Measurements from ENCODE around the gene SEC62. TPM values are rescaled to one million over a fixed set of nuclear protein-coding genes. Genes with fewer than 3 reads are reported as not detected.
A peak's percentile ranks its signal among the peaks of the same experiment; 100 is the strongest.

The SEC62 gene
- total RNA-seq, 2 experiments from 2014 or later: 77.1 to 77.4 TPM

DNA sequence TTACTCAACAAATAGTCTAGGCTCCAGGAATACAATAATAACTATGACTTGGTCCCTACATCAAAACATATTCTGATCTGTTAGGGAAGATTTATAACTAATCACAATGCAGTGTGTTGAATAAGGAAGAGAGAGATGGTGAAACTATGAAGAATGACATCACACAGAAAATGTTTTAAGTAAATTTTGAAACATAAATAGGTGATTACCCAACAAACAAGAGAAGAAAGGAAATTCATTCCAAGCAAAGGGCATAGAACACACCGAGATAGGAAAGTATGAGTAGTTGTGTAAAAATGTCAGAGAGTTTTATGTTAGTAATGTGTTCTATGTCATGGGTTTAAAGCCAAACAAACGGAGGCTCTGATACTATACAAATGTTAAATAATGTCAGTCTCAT, 13.4 kb downstream of the SEC62 start:
- POLR2A ChIA-PET: no interaction called here
- no peak for ATAC-seq (ENCODE audit: low read depth)
- H3K27ac Mint-ChIP-seq: no peak overlapping the region
- no peaks in the 10 kb centered on the region for H3K27me3 Mint-ChIP-seq
- H3K9me3 Mint-ChIP-seq: no peaks in the 10 kb centered on the region
- peaks cover 36% of the 10 kb centered on the region for H3K36me3 Mint-ChIP-seq
- H3K4me3 Mint-ChIP-seq: no peak overlapping the region
- peaks cover 5% of the 10 kb centered on the region for H3K4me1 Mint-ChIP-seq
- DNase-seq: no peak

DNA sequence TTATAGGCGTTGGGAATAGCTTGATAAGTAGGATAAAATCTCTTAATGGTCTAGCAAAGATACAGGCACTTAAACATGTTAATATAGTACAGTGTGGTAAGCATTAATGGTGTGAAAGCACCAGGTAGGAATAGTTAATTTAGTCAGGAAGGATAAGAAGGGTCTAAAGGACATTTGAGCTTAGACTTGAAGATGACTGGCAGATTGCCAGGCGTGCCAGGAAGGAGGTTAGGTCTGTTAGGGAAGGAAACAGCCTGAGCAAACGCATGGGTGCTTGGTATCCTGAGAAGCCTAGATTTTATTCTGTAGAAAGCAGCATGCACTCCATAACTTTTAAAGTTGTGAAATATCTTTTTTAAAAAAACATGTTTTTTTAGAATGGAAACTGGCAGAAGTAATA, 17.7 kb downstream of the SEC62 start:
- Mint-ChIP-seq H3K4me3 (no peak overlapping the region), H3K4me1 (peaks cover 5% of the 10 kb centered on the region), H3K9me3 (no peaks in the 10 kb centered on the region), H3K27ac (no peak overlapping the region), H3K27me3 (no peaks in the 10 kb centered on the region), H3K36me3 (peaks cover 33% of the 10 kb centered on the region)
- POLR2A ChIA-PET: no interaction called here
- no peak for DNase-seq
- no peak for ATAC-seq (ENCODE audit: low read depth)

DNA sequence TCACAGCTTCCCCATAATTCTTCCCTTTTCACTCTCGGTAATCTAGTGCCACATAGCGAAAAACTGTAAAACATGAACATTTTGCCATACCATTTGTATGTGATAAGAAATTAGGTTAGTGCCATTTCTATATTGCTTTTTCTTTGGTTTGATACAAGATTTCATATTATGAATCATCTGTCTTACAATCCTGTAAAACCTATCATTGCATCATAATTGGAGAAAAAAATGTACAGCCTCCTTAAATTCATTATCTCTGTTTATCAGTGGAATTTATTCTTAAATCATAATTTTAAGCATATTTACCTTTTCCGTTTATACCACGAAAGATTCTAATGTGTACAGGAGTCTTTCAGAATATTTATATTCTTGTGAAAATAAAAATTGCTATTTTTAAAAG, 23.8 kb downstream of the SEC62 start:
- Mint-ChIP-seq H3K4me3 (no peak overlapping the region), H3K27me3 (no peaks in the 10 kb centered on the region), H3K4me1 (no peaks in the 10 kb centered on the region), H3K36me3 (peaks cover 14% of the 10 kb centered on the region), H3K9me3 (no peaks in the 10 kb centered on the region), H3K27ac (no peak overlapping the region)
- POLR2A ChIA-PET: no interaction called here
- DNase-seq: no peak
- ATAC-seq (ENCODE audit: low read depth): no peak

DNA sequence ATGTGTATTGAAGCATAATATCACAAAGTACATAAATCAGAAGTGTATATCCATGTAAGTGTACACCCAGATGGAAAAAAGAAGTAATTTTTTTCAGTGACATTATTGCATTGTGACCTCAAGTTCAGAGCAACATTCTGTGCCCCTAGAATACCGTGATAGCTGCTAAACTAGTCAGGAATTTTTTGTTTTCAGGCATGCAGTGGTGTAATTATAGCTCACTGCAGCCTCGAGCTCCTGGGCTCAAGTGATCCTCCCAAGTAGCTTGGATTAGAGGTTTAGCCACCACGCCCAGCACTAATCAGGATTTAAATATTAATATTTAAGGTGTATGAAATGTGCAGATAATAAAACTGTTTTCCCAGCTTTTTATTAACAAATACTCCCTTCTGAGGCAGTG, 25.5 kb downstream of the SEC62 start:
- Mint-ChIP-seq H3K9me3 (no peaks in the 10 kb centered on the region), H3K4me1 (no peaks in the 10 kb centered on the region), H3K27ac (no peak overlapping the region), H3K36me3 (peaks cover 19% of the 10 kb centered on the region), H3K27me3 (no peaks in the 10 kb centered on the region), H3K4me3 (no peak overlapping the region)
- ATAC-seq (ENCODE audit: low read depth) (no peak), DNase-seq (no peak)
- POLR2A ChIA-PET: no interaction called here

DNA sequence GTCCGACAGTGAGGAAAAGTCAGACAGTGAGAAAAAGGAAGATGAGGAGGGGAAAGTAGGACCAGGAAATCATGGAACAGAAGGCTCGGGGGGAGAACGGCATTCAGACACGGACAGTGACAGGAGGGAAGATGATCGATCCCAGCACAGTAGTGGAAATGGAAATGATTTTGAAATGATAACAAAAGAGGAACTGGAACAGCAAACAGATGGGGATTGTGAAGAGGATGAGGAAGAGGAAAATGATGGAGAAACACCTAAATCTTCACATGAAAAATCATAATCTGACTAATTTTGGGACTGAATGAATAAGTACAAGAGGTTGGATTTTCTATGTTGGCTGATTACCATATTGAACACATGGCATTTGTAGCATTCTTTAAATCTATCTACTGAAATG, 26.2 kb downstream of the SEC62 start:
- Mint-ChIP-seq H3K27ac (no peak overlapping the region), H3K36me3 (peaks cover 19% of the 10 kb centered on the region), H3K27me3 (no peaks in the 10 kb centered on the region), H3K9me3 (no peaks in the 10 kb centered on the region), H3K4me1 (no peaks in the 10 kb centered on the region), H3K4me3 (no peak overlapping the region)
- DNase-seq (no peak), ATAC-seq (ENCODE audit: low read depth) (no peak)
- POLR2A ChIA-PET: no interaction called here

DNA sequence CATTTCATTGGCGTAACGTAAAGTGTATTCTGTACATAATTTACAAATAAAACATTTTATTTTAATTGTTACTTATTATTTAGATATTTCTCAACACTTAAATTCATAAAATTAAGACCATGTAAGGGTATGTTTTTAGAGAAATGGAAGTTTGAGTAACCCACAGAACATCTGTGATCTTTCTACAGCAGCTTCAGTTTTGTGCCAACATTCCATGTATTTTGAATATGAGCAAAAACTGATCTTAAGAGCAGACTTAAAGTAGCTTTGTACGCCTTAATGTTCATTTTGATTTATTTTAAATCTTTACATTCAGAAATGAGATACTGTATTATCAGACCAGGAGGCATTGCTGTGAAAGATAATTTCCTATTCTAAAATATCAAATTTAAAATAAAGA, 27.2 kb downstream of the SEC62 start:
- ATAC-seq (ENCODE audit: low read depth) (no peak), DNase-seq (no peak)
- H3K4me1 Mint-ChIP-seq: peaks cover 2% of the 10 kb centered on the region
- no peak overlapping the region for H3K4me3 Mint-ChIP-seq
- POLR2A ChIA-PET: no interaction called here
- peaks cover 19% of the 10 kb centered on the region for H3K36me3 Mint-ChIP-seq
- H3K9me3 Mint-ChIP-seq: no peaks in the 10 kb centered on the region
- no peaks in the 10 kb centered on the region for H3K27me3 Mint-ChIP-seq
- no peak overlapping the region for H3K27ac Mint-ChIP-seq

DNA sequence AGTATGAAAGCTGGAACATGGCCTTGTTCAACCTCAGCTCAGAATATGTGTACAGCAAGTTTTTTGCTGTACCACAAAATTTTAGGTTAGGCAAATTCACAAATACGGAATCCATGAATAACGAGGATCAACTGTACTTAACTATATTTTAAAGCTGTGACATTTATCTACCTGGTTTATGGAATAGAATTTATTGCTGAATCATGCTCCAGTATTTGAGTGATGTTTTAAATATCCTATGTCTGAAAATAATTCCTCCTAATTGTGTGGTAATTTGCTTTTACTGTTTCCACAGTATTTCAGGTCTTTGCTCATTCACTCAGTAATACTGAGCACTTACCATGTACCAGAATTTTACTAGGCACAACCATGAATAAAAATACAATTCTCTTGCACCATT, 29.5 kb downstream of the SEC62 start:
- POLR2A ChIA-PET: interaction anchor here (0.6 kb wide), 1 partner anchor 11 kb away, joined by 4 read pairs; no protein-coding TSS in a partner anchor
- H3K4me1 Mint-ChIP-seq: peaks cover 5% of the 10 kb centered on the region
- no peak overlapping the region for H3K27ac Mint-ChIP-seq
- peaks cover 1% of the 10 kb centered on the region for H3K9me3 Mint-ChIP-seq
- H3K4me3 Mint-ChIP-seq: no peak overlapping the region
- ATAC-seq (ENCODE audit: low read depth) (no peak), DNase-seq (no peak)
- peaks cover 26% of the 10 kb centered on the region for H3K36me3 Mint-ChIP-seq
- no peaks in the 10 kb centered on the region for H3K27me3 Mint-ChIP-seq

DNA sequence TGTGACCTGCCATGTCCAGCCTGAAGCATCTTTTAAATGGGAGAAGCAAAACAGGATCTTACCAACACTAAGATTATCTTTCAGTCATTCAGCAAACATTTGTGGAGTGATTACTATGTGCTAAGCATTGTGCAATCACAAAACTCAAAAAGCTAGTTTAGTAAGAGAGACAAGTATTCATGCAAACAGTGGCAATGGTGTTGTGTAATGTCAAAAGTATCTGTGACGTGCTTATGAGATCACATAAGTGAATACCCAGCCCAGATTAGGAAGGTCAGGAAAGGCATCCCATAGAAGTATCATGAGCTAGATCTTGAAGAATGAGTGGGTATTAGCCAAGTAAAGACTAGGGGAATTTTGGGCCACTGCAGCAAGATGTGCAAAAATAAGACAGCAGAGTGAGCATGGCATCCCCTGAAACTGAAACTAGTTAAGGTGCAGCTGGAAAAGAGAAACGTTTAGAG, 32.1 kb downstream of the SEC62 start:
- DNase-seq (no peak), ATAC-seq (ENCODE audit: low read depth) (no peak)
- Mint-ChIP-seq H3K27me3 (no peaks in the 10 kb centered on the region), H3K36me3 (peaks cover 20% of the 10 kb centered on the region), H3K9me3 (peaks cover 1% of the 10 kb centered on the region), H3K4me1 (peaks cover 13% of the 10 kb centered on the region), H3K27ac (no peak overlapping the region), H3K4me3 (no peak overlapping the region)
- POLR2A ChIA-PET: no interaction called here

DNA sequence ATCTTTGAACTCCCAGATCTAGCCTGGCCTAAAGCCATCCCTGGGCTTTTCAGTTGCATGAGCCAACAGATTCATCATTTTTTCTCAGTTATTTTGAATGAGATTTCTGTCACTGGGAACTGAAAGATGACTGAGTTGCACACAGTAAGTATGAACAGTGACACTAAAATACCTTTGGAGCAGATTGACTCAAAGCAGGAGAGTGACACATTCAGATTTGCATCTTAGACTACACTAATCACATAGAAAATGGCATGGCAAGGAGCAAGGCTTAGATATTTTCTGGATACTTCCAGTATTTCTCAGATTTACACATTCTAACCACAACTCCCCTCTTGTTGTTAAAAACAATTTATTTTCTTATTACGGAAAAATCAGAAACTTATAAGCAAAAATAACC, 32.8 kb downstream of the SEC62 start:
- Mint-ChIP-seq H3K4me3 (no peak overlapping the region), H3K27ac (no peak overlapping the region)
- no peak for ATAC-seq (ENCODE audit: low read depth)

DNA sequence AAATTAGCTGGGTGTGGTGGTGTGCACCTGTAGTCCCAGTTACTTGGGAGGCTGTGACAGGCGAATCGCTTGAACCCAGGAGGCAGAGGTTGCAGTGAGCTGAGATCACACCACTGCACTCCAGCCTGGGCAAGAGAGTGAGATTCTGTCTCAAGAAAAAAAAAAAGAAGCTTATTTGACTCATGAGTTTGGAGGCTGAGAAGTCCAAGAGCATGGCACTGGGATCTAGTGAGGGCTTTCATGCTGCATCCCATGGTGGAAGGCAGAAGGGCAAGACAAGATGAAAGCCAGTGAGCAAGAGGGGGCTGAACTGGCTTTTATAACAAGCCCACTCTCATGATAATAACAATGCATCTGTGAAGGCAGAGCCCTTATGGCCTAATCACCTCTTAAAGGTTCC, 33.4 kb downstream of the SEC62 start:
- Mint-ChIP-seq H3K36me3 (peaks cover 20% of the 10 kb centered on the region), H3K27ac (no peak overlapping the region), H3K27me3 (no peaks in the 10 kb centered on the region), H3K9me3 (peaks cover 1% of the 10 kb centered on the region), H3K4me3 (no peak overlapping the region), H3K4me1 (peaks cover 18% of the 10 kb centered on the region)
- DNase-seq: no peak
- POLR2A ChIA-PET: no interaction called here
- no peak for ATAC-seq (ENCODE audit: low read depth)

More for the DNA sequence above, 32.8 kb downstream of the SEC62 start:
- no peak for DNase-seq
- POLR2A ChIA-PET: no interaction called here
- Mint-ChIP-seq H3K9me3 (peaks cover 1% of the 10 kb centered on the region), H3K4me1 (peaks cover 18% of the 10 kb centered on the region), H3K36me3 (peaks cover 20% of the 10 kb centered on the region), H3K27me3 (no peaks in the 10 kb centered on the region)

DNA sequence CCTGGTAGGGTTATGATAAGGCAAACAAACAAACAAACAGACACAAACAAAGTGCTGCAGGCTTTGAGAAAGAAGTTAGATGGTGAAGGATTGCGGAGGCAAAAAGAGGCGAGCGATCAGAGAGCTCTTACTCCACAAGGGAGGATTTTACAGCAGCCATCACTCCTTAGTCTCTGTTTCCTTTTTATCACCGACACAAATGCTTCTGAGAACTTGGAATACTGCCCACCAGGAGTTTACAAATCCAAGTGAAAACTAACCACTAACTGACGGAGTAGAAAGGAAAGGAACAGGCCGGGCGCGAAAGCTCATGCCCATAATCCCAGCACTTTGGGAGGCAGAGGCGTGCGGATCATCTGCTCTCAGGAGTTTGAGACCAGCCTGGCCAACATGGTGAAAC, 35.6 kb downstream of the SEC62 start:
- Mint-ChIP-seq H3K27me3 (no peaks in the 10 kb centered on the region), H3K4me3 (no peak overlapping the region), H3K27ac (peak overlapping the region; percentile 17), H3K36me3 (peaks cover 16% of the 10 kb centered on the region), H3K4me1 (peaks cover 31% of the 10 kb centered on the region), H3K9me3 (peaks cover 1% of the 10 kb centered on the region)
- ATAC-seq (ENCODE audit: low read depth) (no peak), DNase-seq (no peak)
- POLR2A ChIA-PET: interaction anchor here (2.0 kb wide), 1 partner anchor 35 kb away, joined by 11 read pairs; the partner anchor contains the start of gene SEC62

DNA sequence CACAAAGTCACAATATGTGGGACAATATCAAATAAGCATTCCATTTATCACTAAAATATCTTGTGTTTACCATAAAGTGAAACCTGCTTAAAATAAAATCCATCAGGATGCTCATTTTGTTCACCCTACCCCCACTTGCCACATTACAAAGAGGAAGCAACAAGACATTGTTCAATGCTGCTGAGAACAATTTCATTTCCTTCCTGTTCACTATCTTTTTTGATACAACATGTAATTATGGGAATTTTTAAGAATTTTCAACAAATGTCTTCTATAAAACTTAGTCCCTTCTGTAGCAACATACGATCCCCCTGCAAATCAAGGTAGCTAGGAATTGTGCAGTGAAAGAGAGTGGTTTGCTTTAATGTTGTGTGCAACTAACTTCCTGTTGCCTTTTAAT, 36.3 kb downstream of the SEC62 start:
- Mint-ChIP-seq H3K27ac (peak overlapping the region; percentile 88), H3K4me3 (peak overlapping the region; percentile 45), H3K27me3 (no peaks in the 10 kb centered on the region), H3K9me3 (peaks cover 1% of the 10 kb centered on the region), H3K4me1 (peaks cover 31% of the 10 kb centered on the region), H3K36me3 (peaks cover 16% of the 10 kb centered on the region)
- no peak for DNase-seq
- no peak for ATAC-seq (ENCODE audit: low read depth)
- POLR2A ChIA-PET: interaction anchor here (0.5 to 2.0 kb wide), 3 partner anchors 22 to 229 kb away, joined by 3 to 11 read pairs (median 5); partner anchors contain the start of gene SEC62

DNA sequence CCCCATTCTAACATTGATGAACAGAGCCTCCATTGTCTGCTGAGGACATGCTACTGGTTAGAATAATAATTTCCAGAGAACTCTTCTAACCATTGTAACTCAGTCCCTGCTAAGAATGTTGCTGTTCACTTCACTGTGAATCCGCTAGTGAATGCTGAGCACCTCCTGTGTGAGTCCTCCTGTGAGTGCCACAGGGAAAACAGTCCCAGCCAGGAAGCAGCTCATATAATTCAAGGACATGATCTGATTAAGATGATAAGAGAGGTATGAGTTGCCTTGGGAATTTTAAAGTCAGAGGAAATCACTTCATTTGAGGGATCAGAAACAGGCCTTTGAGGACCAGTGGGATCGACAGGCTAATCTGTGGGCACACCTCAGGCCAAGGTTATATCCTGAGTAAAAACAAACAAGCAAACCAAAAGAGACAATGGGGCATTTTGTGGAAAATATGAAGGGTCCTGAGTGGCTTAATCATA, 37.3 kb downstream of the SEC62 start:
- H3K4me3 Mint-ChIP-seq: no peak overlapping the region
- H3K36me3 Mint-ChIP-seq: peaks cover 11% of the 10 kb centered on the region
- H3K27ac Mint-ChIP-seq: peak overlapping the region; percentile 37
- DNase-seq (no peak), ATAC-seq (ENCODE audit: low read depth) (no peak)
- no peaks in the 10 kb centered on the region for H3K27me3 Mint-ChIP-seq
- H3K9me3 Mint-ChIP-seq: peaks cover 1% of the 10 kb centered on the region
- POLR2A ChIA-PET: interaction anchor here (1.2 kb wide), 2 partner anchors 30 to 230 kb away, joined by 3 read pairs; no protein-coding TSS in a partner anchor
- peaks cover 28% of the 10 kb centered on the region for H3K4me1 Mint-ChIP-seq

DNA sequence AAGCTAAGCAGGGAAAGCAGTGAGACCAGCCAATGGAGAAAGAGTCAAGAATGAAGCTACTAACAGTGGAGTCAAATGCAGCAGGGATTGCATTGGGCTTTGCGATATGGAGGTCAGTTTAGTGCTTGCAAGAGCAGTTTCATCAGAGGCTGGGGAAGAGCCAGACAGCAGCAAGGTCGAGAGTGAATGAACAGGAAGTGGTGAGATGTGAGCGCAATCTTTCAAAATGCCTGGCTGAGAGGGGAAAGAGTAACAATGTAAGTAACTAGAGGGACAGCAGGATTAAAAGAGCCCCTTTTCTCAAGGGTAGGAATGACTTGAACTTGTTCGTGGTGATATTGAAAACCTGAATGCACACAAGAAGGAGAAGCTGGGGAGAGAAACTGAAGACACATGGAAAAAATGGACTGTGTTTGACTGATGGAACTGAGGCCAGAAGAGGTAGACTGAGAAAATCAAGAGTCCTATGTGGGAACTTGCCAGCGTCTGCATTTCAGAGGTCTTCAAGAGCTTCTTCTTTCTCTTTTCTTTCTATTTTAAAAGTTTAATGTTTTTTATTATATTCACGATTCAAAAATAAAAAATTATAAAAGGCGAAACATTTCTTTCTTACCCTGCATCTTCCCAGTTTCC, 40.5 kb downstream of the SEC62 start:
- peak; percentile 90 for ATAC-seq (ENCODE audit: low read depth)
- no peaks in the 10 kb centered on the region for H3K9me3 Mint-ChIP-seq
- POLR2A ChIA-PET: interaction anchor here (0.8 to 1.9 kb wide), 5 partner anchors 11 to 243 kb away, joined by 4 to 7 read pairs (median 4); partner anchors contain the start of genes SEC62 and TERC
- peak; percentile 35 for DNase-seq
- peak overlapping the region; percentile 35 for H3K4me3 Mint-ChIP-seq
- peaks cover 3% of the 10 kb centered on the region for H3K36me3 Mint-ChIP-seq
- peak overlapping the region; percentile 87 for H3K27ac Mint-ChIP-seq
- no peaks in the 10 kb centered on the region for H3K27me3 Mint-ChIP-seq
- peaks cover 26% of the 10 kb centered on the region for H3K4me1 Mint-ChIP-seq

Measured in activated naive CD8-positive, alpha-beta T cell treated with anti-CD3 and anti-CD28 coated beads, Interleukin-2, amount 10 ng/mL, durations not matched to agents 7 days and 5 days (primary cell).